GM23338 (cell line): Measurements from ENCODE around the gene ZSCAN1.

Experiments used
- CREB1 ChIP-seq: fragments of 250-450 bp; sonication (Bioruptor Pico); IDR thresholded peaks from 2 replicates; pipeline ENCODE4 v1.5.0; 2020; ENCODE audit warnings: low read depth, mild to moderate bottlenecking, moderate library complexity
- CTCF ChIP-seq, 2 experiments: fragments of 200-600 bp in 1 of 2; sonication (generic) in 1 of 2; conservative IDR thresholded peaks; 2 replicates each; pipeline versions ENCODE4 v1.5.1 to v1.6.1; 2016 to 2017; ENCODE audit warnings: antibody characterized with exemption in 2 of 2, low read depth in 2 of 2, mild to moderate bottlenecking in 2 of 2, moderate library complexity in 1 of 2
- EZH2 ChIP-seq: fragments of 200-600 bp; sonication (generic); IDR thresholded peaks from one replicate; pipeline ENCODE4 v1.8.0; 2017; ENCODE audit warnings: antibody characterized with exemption, mild to moderate bottlenecking, low read depth; ENCODE audit not compliant: unreplicated experiment
- JUNB ChIP-seq: IDR thresholded peaks from one replicate; pipeline ENCODE4 v1.6.1; 2016; ENCODE audit warnings: antibody characterized with exemption; ENCODE audit not compliant: unreplicated experiment
- POLR2AphosphoS5 ChIP-seq: IDR thresholded peaks from 2 replicates; pipeline ENCODE4 v1.6.1; 2016; ENCODE audit warnings: antibody characterized with exemption, low read depth
- REST ChIP-seq: IDR thresholded peaks from one replicate; pipeline ENCODE4 v1.6.1; 2018; ENCODE audit warnings: antibody characterized with exemption; ENCODE audit not compliant: unreplicated experiment
- STAT1 ChIP-seq: IDR thresholded peaks from one replicate; pipeline ENCODE4 v1.6.1; 2016; ENCODE audit warnings: antibody characterized with exemption; ENCODE audit not compliant: unreplicated experiment
- ZNF114 ChIP-seq: fragments of 250-450 bp; sonication (Bioruptor Pico); IDR thresholded peaks from 2 replicates; pipeline ENCODE4 v1.5.0; 2020; ENCODE audit warnings: mild to moderate bottlenecking, moderate library complexity

GRCh38 chr19:58089846-58090245 is 56.0 kb downstream of the ZSCAN1 start:
- TF ChIP-seq CTCF (conservative IDR thresholded peaks at IDR 0.05; ENCODE audit: low read depth in 2 of 2) (no peak), EZH2 (no peak), REST (no peak), CREB1 (CRISPR knock-in tag) (no peak), ZNF114 (CRISPR knock-in tag) (no peak), POLR2AphosphoS5 (no peak), JUNB (no peak), STAT1 (no peak)
